CD4-positive, alpha-beta memory T cell (primary cell): ENCODE measurements around the gene SLCO1A2. TPM values are rescaled to one million over a fixed set of nuclear protein-coding genes. Genes with fewer than 3 reads are reported as not detected.

Experiments
- CTCF ChIA-PET: fragments of 350-600 bp; sonication (Branson Sonifier 250); formaldehyde crosslinking; loops from one replicate; lab custom pipeline; 2021; ENCODE audit warnings: inconsistent platforms; ENCODE audit not compliant: partially characterized antibody; lab: Charles Lee
- POLR2A ChIA-PET: fragments of 350-600 bp; sonication (Branson Sonifier 250); formaldehyde crosslinking; loops from one replicate; lab custom pipeline; 2021; ENCODE audit not compliant: partially characterized antibody; lab: Charles Lee
- DNase-seq, 5 donors: peaks; one replicate each; pipeline versions ENCODE4 v3.0.0 to v3.0.0-alpha.2; 2020 to 2022; ENCODE audit warnings: mixed read lengths in 1 of 5
- H3K27ac ChIP-seq: one replicate; pipeline ENCODE4 v1.7.0; 2013; ENCODE audit warnings: low read depth, low read length
- H3K27me3 ChIP-seq: 2 replicates; pipeline ENCODE4 v1.7.0; 2013; ENCODE audit warnings: mild to moderate bottlenecking, low read length, moderate library complexity; ENCODE audit not compliant: insufficient read depth
- H3K36me3 ChIP-seq: 2 replicates; pipeline ENCODE4 v1.7.0; 2013; ENCODE audit warnings: mild to moderate bottlenecking, low read length, moderate library complexity; ENCODE audit not compliant: insufficient read depth
- H3K4me1 ChIP-seq: 2 replicates; pipeline ENCODE4 v1.7.0; 2013; ENCODE audit warnings: mild to moderate bottlenecking, low read length, moderate library complexity; ENCODE audit not compliant: insufficient read depth
- H3K4me3 ChIP-seq, 2 donors: one replicate each; pipeline ENCODE4 v1.7.0; 2013; ENCODE audit warnings: low read length in 2 of 2, mild to moderate bottlenecking in 1 of 2
- H3K9me3 ChIP-seq, 2 donors: one replicate each; pipeline ENCODE4 v1.7.0; 2013; ENCODE audit warnings: low read length in 2 of 2, control low read depth in 1 of 2; ENCODE audit not compliant: control insufficient read depth in 1 of 2
- H3K27ac Mint-ChIP-seq, 7 donors: one replicate each; pipeline ENCODE4 v1.8.0; 2020 to 2021; ENCODE audit warnings: mixed read lengths in 7 of 7, mild to moderate bottlenecking in 6 of 7, inconsistent platforms in 3 of 7, moderate library complexity in 3 of 7
- H3K27me3 Mint-ChIP-seq, 2 donors: one replicate each; pipeline ENCODE4 v1.8.0; 2020 to 2021; ENCODE audit warnings: mixed read lengths in 2 of 2
- H3K36me3 Mint-ChIP-seq, 2 donors: one replicate each; pipeline ENCODE4 v1.8.0; 2020 to 2021; ENCODE audit warnings: mixed read lengths in 2 of 2, inconsistent platforms in 1 of 2, mild to moderate bottlenecking in 1 of 2
- H3K4me1 Mint-ChIP-seq, 4 donors: one replicate each; pipeline ENCODE4 v1.8.0; 2020 to 2021; ENCODE audit warnings: mixed read lengths in 4 of 4, mild to moderate bottlenecking in 1 of 4
- H3K4me3 Mint-ChIP-seq, 8 donors: one replicate each; pipeline ENCODE4 v1.8.0; 2020 to 2021; ENCODE audit warnings: mixed read lengths in 8 of 8, mild to moderate bottlenecking in 7 of 8, moderate library complexity in 6 of 8, inconsistent platforms in 3 of 8
- H3K9me3 Mint-ChIP-seq, 8 donors: one replicate each; pipeline ENCODE4 v1.8.0; 2020 to 2021; ENCODE audit warnings: mixed read lengths in 8 of 8, mild to moderate bottlenecking in 5 of 8, inconsistent platforms in 3 of 8, moderate library complexity in 1 of 8
- intact Hi-C: fragments of 100-400 bp; cut with micrococcal nuclease; formaldehyde crosslinking; loops from one replicate; pipeline ENCODE4 v1.15.1; 2023
- polyA plus RNA-seq, 2 donors: library from polyadenylated mRNA; unstranded; fragments of 300-500 nt; fragmentation: Illumina TruSeq; gene quantifications; one replicate each; pipeline ENCODE4 v1.2.3, GENCODE V29; 2021
- total RNA-seq, 2 experiments: library from RNA; stranded (reverse); gene quantifications; one replicate each; pipeline ENCODE4 v1.2.3, GENCODE V29; 2021

Gene SLCO1A2
- total and polyA plus RNA-seq, 4 experiments from 2014 or later: not detected

- CTCF ChIA-PET: no interaction called here
- Mint-ChIP-seq H3K4me3 (no peak overlapping the region), H3K27me3 (peaks cover 4% of the 10 kb centered on the region in 2 donors), H3K27ac (no peak overlapping the region), H3K9me3 (peaks cover 0 to 25% (median 15%) of the 10 kb centered on the region in 8 donors), H3K36me3 (no peaks in the 10 kb centered on the region), H3K4me1 (no peaks in the 10 kb centered on the region)
- Histone ChIP-seq H3K36me3 (no peaks in the 10 kb centered on the region), H3K4me3 (no peak overlapping the region), H3K27ac (no peak overlapping the region), H3K4me1 (no peaks in the 10 kb centered on the region), H3K9me3 (no peaks in the 10 kb centered on the region), H3K27me3 (no peaks in the 10 kb centered on the region)
- no peak for DNase-seq
- POLR2A ChIA-PET: no interaction called here
- intact Hi-C loops: no loop called here
These were observed 70.5 kb downstream of the SLCO1A2 start for GRCh38 chr12:21264232-21264631.

DNA sequence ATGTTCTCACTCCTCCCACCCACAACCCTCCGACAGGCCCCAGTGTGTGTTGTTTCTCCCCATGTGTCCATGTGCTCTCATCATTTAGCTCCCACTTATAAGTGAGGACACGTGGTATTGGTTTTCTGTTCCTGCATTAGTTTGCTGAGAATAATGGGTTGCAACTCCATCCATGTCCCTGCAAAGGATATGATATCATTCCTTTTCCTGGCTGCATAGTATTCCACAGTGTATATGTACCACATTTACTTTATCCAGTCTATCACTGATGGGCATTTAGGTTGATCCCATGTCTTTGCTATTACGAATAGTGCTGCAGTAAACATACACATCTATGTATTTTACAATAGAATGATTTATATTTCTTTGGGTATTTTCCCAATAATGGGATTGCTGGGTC lies 77.5 kb downstream of the SLCO1A2 start:
- Histone ChIP-seq H3K9me3 (no peaks in the 10 kb centered on the region), H3K4me3 (no peak overlapping the region), H3K27ac (no peak overlapping the region), H3K27me3 (no peaks in the 10 kb centered on the region), H3K36me3 (no peaks in the 10 kb centered on the region), H3K4me1 (no peaks in the 10 kb centered on the region)
- H3K36me3 Mint-ChIP-seq: no peaks in the 10 kb centered on the region
- DNase-seq: no peak
- no peaks in the 10 kb centered on the region for H3K27me3 Mint-ChIP-seq
- ChIA-PET CTCF (no interaction called here), POLR2A (no interaction called here)
- intact Hi-C loops: no loop called here
- no peak overlapping the region for H3K27ac Mint-ChIP-seq
- no peaks in the 10 kb centered on the region for H3K4me1 Mint-ChIP-seq
- peaks cover 0 to 22% (median 15%) of the 10 kb centered on the region in 8 donors for H3K9me3 Mint-ChIP-seq
- no peak overlapping the region for H3K4me3 Mint-ChIP-seq

DNA sequence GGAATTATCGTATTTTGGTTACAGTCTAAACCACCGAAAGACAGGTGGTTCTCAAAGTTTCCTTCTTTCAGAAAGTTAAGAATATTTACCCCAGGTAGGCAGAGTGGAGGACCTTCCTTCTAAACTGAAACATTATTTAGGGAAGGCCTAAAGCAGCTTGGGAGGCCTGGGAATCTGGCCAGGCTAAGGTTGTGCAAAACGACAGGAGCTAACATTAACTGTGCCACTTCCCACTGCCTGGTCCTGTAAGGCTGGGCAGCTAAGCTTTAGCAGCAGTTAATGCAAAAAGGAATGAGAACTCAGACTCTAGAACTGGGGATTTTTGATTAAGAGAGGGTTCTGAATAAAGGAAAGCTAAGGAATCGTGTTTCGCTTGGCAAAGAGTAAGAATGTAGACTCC lies 82.6 kb downstream of the SLCO1A2 start:
- CTCF ChIA-PET: no interaction called here
- H3K36me3 Mint-ChIP-seq: no peaks in the 10 kb centered on the region

GRCh38 chr12:21248679-21249078 lies 86.0 kb downstream of the SLCO1A2 start:
- Mint-ChIP-seq H3K27ac (no peak overlapping the region), H3K4me1 (no peaks in the 10 kb centered on the region), H3K4me3 (no peak overlapping the region), H3K9me3 (no peaks in the 10 kb centered on the region), H3K27me3 (peaks cover 0 to 1% of the 10 kb centered on the region in 2 donors), H3K36me3 (no peaks in the 10 kb centered on the region)
- Histone ChIP-seq H3K27me3 (no peaks in the 10 kb centered on the region), H3K4me3 (no peak overlapping the region), H3K4me1 (no peaks in the 10 kb centered on the region), H3K27ac (no peak overlapping the region), H3K9me3 (no peaks in the 10 kb centered on the region), H3K36me3 (no peaks in the 10 kb centered on the region)
- DNase-seq: no peak
- intact Hi-C loops: loop anchor here (2.0 kb wide), 1 partner anchor 432 kb away; no protein-coding TSS in a partner anchor
- ChIA-PET POLR2A (no interaction called here), CTCF (interaction anchor here (1.0 to 1.6 kb wide), 2 partner anchors 10 to 770 kb away, joined by 4 read pairs; no protein-coding TSS in a partner anchor)

More for the DNA sequence above, 82.6 kb downstream of the SLCO1A2 start:
- no peak overlapping the region for H3K27ac ChIP-seq
- H3K27me3 ChIP-seq: no peaks in the 10 kb centered on the region
- H3K9me3 Mint-ChIP-seq: peaks cover 0 to 2% (median 0%) of the 10 kb centered on the region in 8 donors
- no peak overlapping the region for H3K4me3 Mint-ChIP-seq
- H3K4me3 ChIP-seq: no peak overlapping the region
- H3K27me3 Mint-ChIP-seq: peaks cover 0 to 1% of the 10 kb centered on the region in 2 donors
- DNase-seq: no peak
- intact Hi-C loops: no loop called here
- H3K36me3 ChIP-seq: no peaks in the 10 kb centered on the region
- H3K4me1 Mint-ChIP-seq: no peaks in the 10 kb centered on the region
- POLR2A ChIA-PET: no interaction called here
- no peaks in the 10 kb centered on the region for H3K9me3 ChIP-seq
- no peaks in the 10 kb centered on the region for H3K4me1 ChIP-seq
- H3K27ac Mint-ChIP-seq: no peak overlapping the region

GRCh38 chr12:21239866-21240265 lies 94.9 kb downstream of the SLCO1A2 start:
- Histone ChIP-seq H3K9me3 (no peaks in the 10 kb centered on the region), H3K27ac (no peak overlapping the region), H3K4me3 (no peak overlapping the region), H3K4me1 (no peaks in the 10 kb centered on the region), H3K36me3 (no peaks in the 10 kb centered on the region), H3K27me3 (no peaks in the 10 kb centered on the region)
- no peaks in the 10 kb centered on the region for H3K4me1 Mint-ChIP-seq
- ChIA-PET POLR2A (no interaction called here), CTCF (no interaction called here)
- H3K4me3 Mint-ChIP-seq: no peak overlapping the region
- DNase-seq: no peak
- peaks cover 1 to 11% of the 10 kb centered on the region in 2 donors for H3K27me3 Mint-ChIP-seq
- H3K27ac Mint-ChIP-seq: no peak overlapping the region
- intact Hi-C loops: no loop called here
- peaks cover 0 to 1% (median 0%) of the 10 kb centered on the region in 8 donors for H3K9me3 Mint-ChIP-seq
- no peaks in the 10 kb centered on the region for H3K36me3 Mint-ChIP-seq

- no peaks in the 10 kb centered on the region for H3K27me3 ChIP-seq
- H3K4me3 ChIP-seq: no peak overlapping the region
- ChIA-PET CTCF (no interaction called here), POLR2A (no interaction called here)
- DNase-seq: no peak
- H3K36me3 ChIP-seq: no peaks in the 10 kb centered on the region
- Mint-ChIP-seq H3K36me3 (no peaks in the 10 kb centered on the region), H3K27me3 (peaks cover 1 to 6% of the 10 kb centered on the region in 2 donors), H3K9me3 (no peaks in the 10 kb centered on the region), H3K4me1 (no peaks in the 10 kb centered on the region), H3K4me3 (no peak overlapping the region), H3K27ac (no peak overlapping the region)
- H3K9me3 ChIP-seq: no peaks in the 10 kb centered on the region
- H3K27ac ChIP-seq: no peak overlapping the region
- intact Hi-C loops: no loop called here
- no peaks in the 10 kb centered on the region for H3K4me1 ChIP-seq
These were observed 100.3 kb downstream of the SLCO1A2 start for GRCh38 chr12:21234395-21234794.

DNA sequence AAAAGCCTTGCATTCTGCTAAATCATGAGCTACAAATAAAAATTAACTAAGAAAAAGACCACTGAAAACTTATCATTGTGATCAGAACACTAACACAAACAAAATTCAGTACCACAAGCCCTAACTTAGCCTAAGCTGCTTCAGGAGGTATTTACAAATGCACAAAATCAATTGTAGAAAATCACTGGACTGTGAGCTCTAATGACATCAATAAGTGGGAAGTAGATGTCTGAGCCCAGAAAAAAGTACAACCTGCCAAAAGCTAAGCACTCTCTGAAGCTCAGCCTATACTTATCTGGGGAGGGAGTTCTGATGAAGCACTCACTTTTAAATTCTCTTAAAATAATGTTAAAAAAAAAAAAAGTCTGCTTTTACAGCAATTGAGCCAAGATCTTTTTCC lies 110.8 kb downstream of the SLCO1A2 start:
- intact Hi-C loops: no loop called here
- DNase-seq: no peak
- Histone ChIP-seq H3K27me3 (no peaks in the 10 kb centered on the region), H3K36me3 (no peaks in the 10 kb centered on the region), H3K9me3 (no peaks in the 10 kb centered on the region), H3K4me1 (no peaks in the 10 kb centered on the region), H3K27ac (no peak overlapping the region), H3K4me3 (no peak overlapping the region)
- ChIA-PET CTCF (no interaction called here), POLR2A (no interaction called here)
- Mint-ChIP-seq H3K4me1 (no peaks in the 10 kb centered on the region), H3K27ac (no peak overlapping the region), H3K36me3 (no peaks in the 10 kb centered on the region), H3K27me3 (peaks cover 0 to 1% of the 10 kb centered on the region in 2 donors), H3K4me3 (no peak overlapping the region), H3K9me3 (no peaks in the 10 kb centered on the region)

DNA sequence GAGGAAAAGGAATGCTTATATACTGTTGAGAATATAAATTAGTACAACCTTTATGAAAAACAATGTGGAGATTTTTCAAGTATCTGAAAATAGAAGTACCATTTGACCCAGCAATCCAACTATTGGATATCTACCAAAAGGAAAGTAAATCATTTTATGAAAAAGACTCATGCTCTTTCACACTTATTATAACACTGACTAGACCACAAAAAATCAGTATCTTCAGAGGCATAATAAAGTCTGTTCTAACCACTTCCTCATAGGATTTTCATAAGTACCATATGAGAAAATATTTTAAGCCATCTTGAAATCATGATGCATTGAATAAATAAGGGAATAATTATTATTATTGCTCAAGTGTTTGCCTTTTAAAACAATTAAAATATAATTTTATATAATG lies 112.9 kb downstream of the SLCO1A2 start:
- H3K4me1 Mint-ChIP-seq: no peaks in the 10 kb centered on the region
- intact Hi-C loops: no loop called here
- POLR2A ChIA-PET: no interaction called here
- no peaks in the 10 kb centered on the region for H3K9me3 Mint-ChIP-seq
- no peaks in the 10 kb centered on the region for H3K9me3 ChIP-seq
- no peaks in the 10 kb centered on the region for H3K27me3 ChIP-seq
- no peak overlapping the region for H3K27ac ChIP-seq
- no peaks in the 10 kb centered on the region for H3K36me3 ChIP-seq
- CTCF ChIA-PET: no interaction called here
- no peak overlapping the region for H3K4me3 ChIP-seq
- no peak overlapping the region for H3K27ac Mint-ChIP-seq
- no peaks in the 10 kb centered on the region for H3K36me3 Mint-ChIP-seq
- no peak overlapping the region for H3K4me3 Mint-ChIP-seq
- H3K4me1 ChIP-seq: no peaks in the 10 kb centered on the region
- DNase-seq: no peak
- peaks cover 0 to 1% of the 10 kb centered on the region in 2 donors for H3K27me3 Mint-ChIP-seq
